ENCODE results near the gene LMO2.
"Not testable (repeated sequence)": the region's sequence is repeated elsewhere in the genome, so short reads cannot be mapped to it uniquely, and the experiment has no call there.

Gene LMO2

DNA sequence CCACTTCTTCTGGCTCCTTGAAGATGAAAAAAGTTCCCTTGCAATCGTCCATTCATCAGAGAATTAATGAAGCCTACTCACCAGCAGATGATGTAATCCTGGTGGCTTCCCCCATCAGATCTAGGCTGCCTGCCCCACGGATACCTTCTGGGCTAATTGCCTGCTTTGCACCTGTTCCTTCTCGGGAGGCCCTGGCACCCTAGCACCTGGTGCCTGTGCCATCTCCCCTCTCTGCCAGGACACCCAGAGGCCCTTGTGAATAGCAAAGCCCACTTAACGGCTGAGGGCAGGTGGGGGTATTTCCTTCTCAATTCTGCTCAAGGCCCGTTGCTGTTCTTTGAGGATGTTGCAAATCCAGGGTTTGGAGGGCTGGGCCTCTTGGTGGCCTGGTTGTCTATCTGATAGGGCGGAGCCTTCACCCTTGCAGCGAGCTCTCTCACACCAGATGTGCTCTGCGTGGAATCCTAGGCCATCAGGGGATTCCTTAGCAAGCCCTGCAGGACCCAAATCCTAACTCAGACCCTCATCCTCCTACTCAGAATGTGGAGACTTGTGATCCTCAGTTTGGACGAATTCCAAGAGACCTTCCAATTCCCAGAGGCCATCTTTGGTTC lies at the start of gene LMO2:
TSS of gene LMO2 (minus strand) at position 363 of the 614 bp plus-strand sequence. CDS start 22,360 bp downstream, outside the sequence.
- DNase-seq (ENCODE audit: low read depth): no peak

DNA sequence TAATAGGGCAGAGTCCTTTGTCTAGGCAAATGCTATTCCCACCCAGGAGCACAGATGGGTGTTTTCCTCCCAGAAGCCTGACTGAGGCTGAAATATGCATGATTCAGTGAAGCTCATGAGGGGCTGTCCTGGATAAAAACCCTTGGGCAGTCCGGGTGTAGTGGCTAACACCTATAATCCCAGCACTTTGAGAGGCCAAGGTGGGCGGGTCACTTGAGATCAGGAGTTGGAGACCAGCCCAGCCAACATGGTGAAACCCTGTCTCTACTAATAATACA lies 48.6 kb upstream of the LMO2 start:
- DNase-seq (ENCODE audit: low read depth): no peak

DNA sequence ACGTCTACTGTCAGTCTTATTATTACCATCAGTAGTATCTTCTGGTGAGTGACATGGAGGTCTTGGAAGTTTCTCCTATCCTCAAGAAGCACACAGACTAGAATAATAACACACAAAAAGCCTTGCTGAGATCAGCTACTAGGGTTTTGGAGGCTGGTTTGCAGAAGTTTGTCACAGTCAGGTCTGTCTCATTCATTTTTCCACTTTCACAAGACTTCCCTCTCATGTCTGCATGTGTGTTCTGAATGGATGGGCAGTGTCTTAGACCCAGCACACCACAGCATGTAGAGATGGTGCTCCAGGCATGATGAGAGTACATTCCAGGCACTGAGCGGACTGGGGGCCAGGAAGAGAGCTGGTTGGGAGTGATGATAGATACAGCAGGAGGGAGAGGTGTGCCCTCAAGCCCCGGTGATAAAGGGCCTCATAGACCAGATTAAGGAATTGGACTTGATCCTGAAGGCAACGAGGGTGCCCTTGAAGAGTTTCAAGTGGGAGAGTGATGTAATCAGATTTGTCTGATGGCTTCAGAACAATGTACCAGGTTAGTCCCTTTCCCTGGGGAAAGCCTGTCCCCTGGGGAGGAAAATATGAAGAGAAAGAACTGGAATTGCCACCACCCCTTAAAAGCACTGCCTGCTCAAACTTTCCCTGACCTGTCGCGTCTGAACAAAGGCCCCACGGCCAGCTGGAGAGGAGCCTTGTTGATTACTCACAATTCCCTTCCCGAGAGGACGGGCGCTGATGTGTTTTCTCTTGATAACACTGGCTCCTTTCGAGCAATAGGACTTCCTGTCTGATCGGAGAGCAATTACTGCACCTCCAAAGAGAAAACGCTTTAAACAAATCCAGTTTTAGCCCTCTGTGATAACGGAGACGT lies 45.1 kb upstream of the LMO2 start:
- no peak for DNase-seq (ENCODE audit: low read depth)

GRCh38 chr11:33935461-33936456 lies 43.9 kb upstream of the LMO2 start:
- no peak for DNase-seq (ENCODE audit: low read depth)

- DNase-seq (ENCODE audit: low read depth): no peak
Observed at GRCh38 chr11:33935005-33935404, 43.1 kb upstream of the LMO2 start.

DNA sequence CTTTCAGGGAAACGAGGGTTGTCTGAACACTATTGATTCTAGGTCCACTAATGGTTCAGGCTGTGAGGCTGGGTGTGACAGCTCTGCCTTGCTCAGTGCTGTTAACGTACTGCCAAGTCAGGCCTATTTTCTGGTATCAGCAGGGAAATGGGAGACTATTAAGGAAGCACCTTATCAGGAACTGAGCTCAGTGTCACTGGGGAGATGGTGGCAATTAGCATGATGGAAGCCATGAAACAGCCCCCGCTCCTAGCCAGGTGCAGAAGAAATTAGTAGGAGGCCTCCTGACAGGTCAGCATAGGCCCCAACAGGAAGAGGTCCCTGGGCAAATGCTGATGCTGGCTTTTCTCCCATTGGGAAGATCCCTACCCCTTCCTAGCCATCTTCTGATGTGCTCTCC lies 42.6 kb upstream of the LMO2 start:
- no peak for DNase-seq (ENCODE audit: low read depth)

DNA sequence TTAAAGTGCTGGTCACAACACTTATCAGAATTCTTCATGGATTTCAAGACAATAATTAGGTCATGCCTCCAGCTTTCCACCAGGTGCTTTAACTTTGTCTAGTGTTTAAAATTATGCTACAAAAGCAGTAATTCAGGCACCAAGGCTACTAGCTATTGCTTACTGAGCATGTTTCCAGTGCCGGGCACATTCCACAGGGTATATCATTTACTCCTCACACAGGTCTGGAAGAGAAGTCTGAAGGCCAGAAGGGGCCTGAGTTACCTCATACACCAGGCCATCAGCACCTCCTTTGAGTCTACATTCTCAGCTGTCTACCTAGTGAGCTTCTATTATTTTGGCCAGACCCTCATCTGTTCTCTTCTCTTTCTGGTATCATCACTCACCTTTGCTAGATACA lies 41.7 kb upstream of the LMO2 start:
- DNase-seq (ENCODE audit: low read depth): no peak

DNA sequence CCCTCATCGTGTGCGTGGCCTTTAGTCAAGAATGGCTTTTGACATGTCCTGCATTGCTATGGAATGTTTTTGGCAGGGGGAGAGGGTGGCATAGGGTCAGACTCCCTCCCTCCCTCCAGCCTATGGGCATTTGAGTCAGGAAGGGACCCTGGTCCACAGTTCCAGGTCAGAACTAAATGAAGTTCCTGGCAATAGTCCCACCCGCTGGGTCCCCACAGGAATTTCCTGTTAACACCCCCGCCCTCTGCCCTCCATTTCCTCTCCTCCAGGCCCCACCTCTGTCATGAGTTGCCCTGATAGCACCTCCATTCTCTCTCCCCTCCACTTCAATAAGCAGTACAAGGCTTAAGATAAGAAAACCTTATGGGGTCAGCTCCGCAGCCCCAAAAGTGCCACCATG lies 40.8 kb upstream of the LMO2 start:
- DNase-seq (ENCODE audit: low read depth): no peak

DNA sequence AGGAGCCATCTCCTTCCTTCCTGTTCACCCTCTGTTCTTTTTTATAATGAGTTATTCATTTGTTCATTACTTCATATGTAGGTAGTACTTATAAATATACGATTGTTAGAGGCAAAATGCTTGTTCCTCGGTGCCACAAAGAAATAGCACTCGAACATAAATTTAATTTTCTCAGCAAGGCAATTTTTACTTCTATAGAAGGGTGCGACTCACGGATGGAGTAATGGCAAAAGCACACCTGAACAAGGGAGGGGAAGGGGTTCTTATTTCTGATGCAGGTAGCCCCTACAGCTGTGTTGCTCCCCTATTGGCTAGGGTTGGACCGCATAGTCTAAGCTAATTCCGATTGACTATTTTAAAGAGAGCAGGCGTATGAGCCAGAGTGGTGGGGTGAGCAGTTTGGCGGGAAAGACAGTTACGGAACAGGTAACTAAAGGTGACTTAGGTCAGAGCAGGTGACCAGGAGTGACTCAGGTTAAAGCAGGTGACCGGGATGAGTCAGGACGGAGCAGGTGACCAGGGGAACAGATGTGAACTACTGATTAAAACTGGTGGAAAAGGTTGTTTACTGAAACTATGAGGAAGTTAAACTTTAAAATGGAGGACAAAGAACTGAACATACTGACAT lies 40.0 kb upstream of the LMO2 start:
- DNase-seq (ENCODE audit: low read depth): not testable (repeated sequence)

GRCh38 chr11:33931067-33931466 lies 39.2 kb upstream of the LMO2 start:
- DNase-seq (ENCODE audit: low read depth): no peak

DNA sequence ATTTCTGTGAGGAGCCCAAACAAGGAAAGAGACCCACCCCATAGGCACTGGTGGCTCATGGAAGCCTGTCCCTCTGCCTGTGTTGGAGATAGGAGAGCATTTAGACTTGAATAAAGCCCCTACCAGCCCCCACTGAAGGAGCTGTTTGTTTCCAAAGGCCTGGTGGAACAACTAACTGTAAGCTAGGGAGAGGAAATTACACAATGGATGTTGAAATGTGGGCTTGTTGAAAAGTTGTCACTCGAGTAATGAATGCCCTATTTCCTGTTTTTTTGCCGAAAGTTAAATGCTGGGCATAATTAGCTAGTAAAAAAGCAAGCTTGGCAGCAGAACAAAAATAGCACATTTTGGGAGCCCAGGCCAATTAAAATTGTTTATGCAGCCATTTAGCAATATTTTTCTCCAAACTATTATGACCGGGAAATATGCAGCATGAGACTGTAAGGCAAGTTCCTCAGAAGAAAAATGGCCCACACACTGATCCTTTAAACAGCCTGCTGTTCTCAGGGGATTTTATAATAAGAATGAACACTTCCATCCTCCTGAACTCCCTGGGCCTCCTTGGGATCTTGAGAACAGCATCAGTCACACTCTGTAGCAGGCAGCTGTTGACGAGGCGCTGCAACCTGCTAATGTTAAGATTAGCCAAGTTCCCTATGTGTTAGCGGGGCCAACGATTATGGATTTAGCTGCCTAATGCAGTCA lies 38.6 kb upstream of the LMO2 start:
- no peak for DNase-seq (ENCODE audit: low read depth)

DNA sequence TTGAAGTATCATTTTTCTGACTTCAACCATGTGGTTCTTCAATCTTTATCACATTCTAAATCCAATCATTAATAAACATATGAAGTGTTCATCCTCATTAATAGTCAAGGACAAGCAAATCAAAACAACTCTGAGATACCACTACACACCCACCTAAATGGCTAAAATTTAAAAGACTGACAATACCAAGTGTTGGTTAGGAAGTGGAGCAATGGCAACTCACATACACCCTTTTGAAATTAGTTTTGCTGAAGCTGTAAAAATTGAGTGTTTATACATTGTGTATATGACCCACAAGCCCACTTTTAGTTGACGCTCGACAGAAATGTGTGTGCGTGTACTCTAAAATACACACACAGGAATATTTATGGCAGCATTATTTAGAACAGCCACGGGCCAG lies 36.7 kb upstream of the LMO2 start:
- no peak for DNase-seq (ENCODE audit: low read depth)

DNA sequence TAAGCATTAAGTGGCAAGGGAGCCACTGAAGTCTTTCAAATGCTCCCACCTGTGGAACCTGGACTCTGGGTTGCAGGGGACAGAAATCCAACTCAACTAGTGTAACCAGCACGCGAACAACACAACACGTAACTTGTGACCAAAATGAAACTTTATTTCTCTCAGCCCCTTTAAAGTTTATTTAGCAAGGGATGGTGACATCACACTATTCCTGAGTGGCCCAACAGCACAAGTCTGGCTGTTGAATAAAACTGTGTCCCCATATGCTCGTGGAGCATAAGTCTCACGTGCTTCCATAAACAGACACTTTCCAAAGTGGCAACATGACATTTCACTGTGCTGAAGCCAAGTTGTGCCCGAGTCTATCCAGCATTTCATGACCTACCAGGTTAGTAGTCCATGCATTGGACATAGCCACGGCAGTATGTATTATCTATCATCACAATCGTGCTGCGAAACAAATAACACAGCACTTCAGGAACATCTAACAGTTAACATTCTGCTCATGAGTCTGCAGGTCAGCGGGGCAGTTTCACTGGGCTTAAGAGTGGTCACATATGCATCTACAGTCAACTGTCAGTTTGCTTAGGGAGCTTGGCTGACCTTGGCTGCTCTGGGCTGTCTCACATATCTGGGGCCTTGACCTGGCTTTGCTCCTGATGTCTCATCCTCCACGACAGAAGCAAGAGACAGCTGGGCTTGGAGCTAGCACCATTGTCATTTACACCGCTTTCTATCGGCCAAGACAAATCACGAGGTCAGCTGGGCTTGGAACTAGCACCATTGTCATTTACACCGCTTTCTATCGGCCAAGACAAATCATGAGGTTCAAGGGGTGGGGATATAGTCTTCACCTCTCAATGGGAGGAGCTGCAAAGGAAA lies 35.0 kb upstream of the LMO2 start:
- no peak for DNase-seq (ENCODE audit: low read depth)

- no peak for DNase-seq (ENCODE audit: low read depth)
Observed at GRCh38 chr11:33924341-33924740, 32.5 kb upstream of the LMO2 start.

DNA sequence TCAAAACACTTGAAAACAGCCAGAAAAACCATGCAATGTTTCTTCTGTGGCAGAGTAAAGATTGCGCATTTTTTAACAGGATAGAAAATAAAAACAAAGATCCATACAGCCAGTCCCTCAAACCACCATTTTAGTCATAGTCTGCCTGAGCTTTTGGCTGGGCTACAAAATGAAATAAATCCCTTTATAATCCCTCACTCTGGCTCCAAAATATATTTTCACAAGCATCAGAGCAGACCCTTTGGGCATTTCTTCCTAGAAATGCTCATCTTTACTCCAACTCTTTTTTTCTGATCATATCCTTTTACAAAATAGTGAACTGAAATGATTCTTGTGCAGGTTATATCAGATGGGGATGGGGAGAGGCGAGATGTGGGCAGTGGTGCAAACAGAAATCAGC lies 31.8 kb upstream of the LMO2 start:
- no peak for DNase-seq (ENCODE audit: low read depth)

GRCh38 chr11:33920838-33921613 lies 29.1 kb upstream of the LMO2 start:
- DNase-seq (ENCODE audit: low read depth): no peak

DNA sequence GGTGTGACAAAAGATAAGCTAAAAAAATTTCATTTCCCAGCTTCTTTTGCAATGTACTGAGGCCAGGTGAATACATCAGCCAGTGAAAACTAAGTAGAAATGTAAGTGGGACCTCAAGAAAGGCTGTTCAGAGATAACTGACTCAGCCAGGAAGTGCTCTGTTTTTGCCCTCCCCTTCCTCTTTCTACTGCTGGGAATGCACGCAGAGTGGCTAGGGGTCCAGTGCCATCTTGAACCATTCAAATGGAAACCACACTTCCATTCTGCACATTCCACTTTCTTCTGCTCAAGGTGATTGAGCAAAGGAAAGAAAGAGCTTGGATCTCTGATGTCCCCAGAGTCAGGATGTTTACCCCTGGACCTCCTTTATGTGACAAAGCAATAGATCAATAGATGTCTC lies 27.8 kb upstream of the LMO2 start:
- no peak for DNase-seq (ENCODE audit: low read depth)

DNA sequence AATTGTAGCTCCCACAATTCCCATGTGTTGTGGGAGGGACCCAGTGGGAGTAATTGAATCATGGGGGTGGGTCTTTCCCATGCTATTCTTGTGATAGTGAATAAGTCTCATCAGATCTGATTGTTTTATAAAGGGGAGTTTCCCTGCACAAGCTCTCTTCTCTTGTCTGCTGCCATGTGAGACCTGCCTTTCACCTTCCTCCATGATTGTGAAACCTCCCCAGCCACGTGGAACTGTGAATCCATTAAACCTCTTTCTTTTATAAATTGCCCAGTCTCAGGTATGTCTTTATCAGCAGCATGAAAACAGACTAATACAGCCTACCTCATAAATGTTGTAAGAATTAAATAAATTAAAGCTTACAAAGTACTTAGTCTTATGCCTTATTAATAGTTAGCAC lies 25.5 kb upstream of the LMO2 start:
- not testable (repeated sequence) for DNase-seq (ENCODE audit: low read depth)

DNA sequence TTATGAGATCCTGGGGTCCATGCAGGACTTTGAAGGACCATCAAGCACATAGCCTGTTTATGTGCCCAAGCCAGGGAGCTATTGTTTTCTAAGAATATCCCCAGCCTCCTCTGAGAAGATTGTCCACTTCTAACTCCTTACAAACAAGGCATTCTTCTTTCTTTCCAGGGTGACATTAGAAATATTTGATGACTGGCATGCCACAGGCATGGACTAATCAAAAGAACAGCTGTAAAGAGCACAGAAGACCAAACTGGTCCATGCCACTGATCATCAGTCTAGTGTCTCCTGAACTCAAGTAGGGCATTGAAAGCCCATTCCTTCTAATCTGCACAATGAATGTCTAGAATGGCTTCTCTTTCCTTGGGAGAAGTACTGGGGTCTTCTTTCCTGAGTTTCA lies 24.9 kb upstream of the LMO2 start:
- DNase-seq (ENCODE audit: low read depth): no peak

GRCh38 chr11:33915526-33915925 lies 23.6 kb upstream of the LMO2 start:
- no peak for DNase-seq (ENCODE audit: low read depth)
